SK-N-SH treated with all-trans-retinoic acid at 6 μM for 48 hours (cell line): ENCODE data around the gene PRPF8.
"Not testable (repeated sequence)": the region's sequence is repeated elsewhere in the genome, so short reads cannot be mapped to it uniquely, and the experiment has no call there.

Experiments used
- ATAC-seq: fragments of 200-7000 bp; cut with Tn5 transposase; 3 replicates; pipeline ENCODE4 v1.9.1; 2020; ENCODE audit warnings: mild to moderate bottlenecking, moderate library complexity
- ARNTL ChIP-seq: fragments of 450-650 bp; formaldehyde crosslinking; IDR thresholded peaks from 2 replicates; pipeline ENCODE4 v1.5.0; 2020; ENCODE audit warnings: low read depth, mild to moderate bottlenecking, moderate library complexity, borderline replicate concordance
- BACH2 ChIP-seq: fragments of 250-450 bp; sonication (Bioruptor Pico); IDR thresholded peaks from 2 replicates; pipeline ENCODE4 v1.9.0; 2021; ENCODE audit warnings: mild to moderate bottlenecking, borderline replicate concordance
- CREB5 ChIP-seq: fragments of 250-450 bp; sonication (Bioruptor Pico); IDR thresholded peaks from 2 replicates; pipeline ENCODE4 v1.5.1; 2020; ENCODE audit warnings: low read depth, mild to moderate bottlenecking, moderate library complexity
- CSDC2 ChIP-seq: fragments of 250-450 bp; sonication (Bioruptor Pico); IDR thresholded peaks from 2 replicates; pipeline ENCODE4 v1.5.0; 2020; ENCODE audit warnings: mild to moderate bottlenecking, moderate library complexity
- ESRRG ChIP-seq: fragments of 250-450 bp; sonication (Bioruptor Pico); IDR thresholded peaks from 2 replicates; pipeline ENCODE4 v1.6.1; 2021; ENCODE audit warnings: mild to moderate bottlenecking
- GLIS3 ChIP-seq: fragments of 250-450 bp; sonication (Bioruptor Pico); IDR thresholded peaks from 2 replicates; pipeline ENCODE4 v1.5.0; 2020; ENCODE audit warnings: mild to moderate bottlenecking, moderate library complexity
- ISL1 ChIP-seq: fragments of 250-450 bp; sonication (Bioruptor Pico); IDR thresholded peaks from 2 replicates; pipeline ENCODE4 v2.1.2; 2022; ENCODE audit warnings: mild to moderate bottlenecking, moderate library complexity
- OSR1 ChIP-seq: fragments of 250-450 bp; sonication (Bioruptor Pico); IDR thresholded peaks from 2 replicates; pipeline ENCODE4 v1.8.0; 2022; ENCODE audit warnings: moderate library complexity, mild to moderate bottlenecking, inconsistent platforms
- PATZ1 ChIP-seq: fragments of 250-450 bp; sonication (Bioruptor Pico); IDR thresholded peaks from 2 replicates; pipeline ENCODE4 v1.8.0; 2020; ENCODE audit warnings: mild to moderate bottlenecking, moderate library complexity, borderline replicate concordance
- POU6F1 ChIP-seq: fragments of 250-450 bp; sonication (Bioruptor Pico); IDR thresholded peaks from 2 replicates; pipeline ENCODE4 v1.8.0; 2021; ENCODE audit warnings: low read depth, mild to moderate bottlenecking, moderate library complexity, borderline replicate concordance
- PPARA ChIP-seq: fragments of 250-450 bp; sonication (Bioruptor Pico); IDR thresholded peaks from 2 replicates; pipeline ENCODE4 v1.5.0; 2020; ENCODE audit warnings: mild to moderate bottlenecking, borderline replicate concordance
- RARB ChIP-seq: fragments of 250-450 bp; sonication (Bioruptor Pico); IDR thresholded peaks from 2 replicates; pipeline ENCODE4 v1.8.0; 2021; ENCODE audit warnings: mild to moderate bottlenecking, moderate library complexity
- TCF4 ChIP-seq: fragments of 250-450 bp; sonication (Bioruptor Pico); IDR thresholded peaks from 2 replicates; pipeline ENCODE4 v1.8.0; 2021; ENCODE audit warnings: mild to moderate bottlenecking, moderate library complexity, borderline replicate concordance
- TOX ChIP-seq: fragments of 250-450 bp; sonication (Bioruptor Pico); IDR thresholded peaks from 2 replicates; pipeline ENCODE4 v1.8.0; 2021; ENCODE audit warnings: mild to moderate bottlenecking, moderate library complexity, borderline replicate concordance
- TSHZ2 ChIP-seq: fragments of 250-450 bp; sonication (Bioruptor Pico); IDR thresholded peaks from 2 replicates; pipeline ENCODE4 v1.5.0; 2020; ENCODE audit warnings: mild to moderate bottlenecking, moderate library complexity
- ZC3H10 ChIP-seq: fragments of 250-450 bp; sonication (Bioruptor Pico); IDR thresholded peaks from 2 replicates; pipeline ENCODE4 v1.5.1; 2021; ENCODE audit warnings: mild to moderate bottlenecking, moderate library complexity
- ZFP3 ChIP-seq: fragments of 250-450 bp; sonication (Bioruptor Pico); IDR thresholded peaks from 2 replicates; pipeline ENCODE4 v1.5.0; 2020; ENCODE audit warnings: mild to moderate bottlenecking, moderate library complexity
- ZFP30 ChIP-seq: fragments of 450-650 bp; formaldehyde crosslinking; IDR thresholded peaks from 2 replicates; pipeline ENCODE4 v1.5.0; 2022; ENCODE audit warnings: mild to moderate bottlenecking, moderate library complexity
- TF ChIP-seq, protein P1 (sequence below): fragments of 250-450 bp; sonication (Bioruptor Pico); IDR thresholded peaks from 2 replicates; pipeline ENCODE4 v1.5.1; 2021; ENCODE audit warnings: mild to moderate bottlenecking, moderate library complexity

The PRPF8 gene

GRCh38 chr17:1709971-1710806, 25.5 kb upstream of the PRPF8 start, which contains the start of gene TLCD2:
Gene TLCD2, minus strand, starts transcription at chr17:1710377. Its CDS starts 135 bp downstream, at chr17:1710242.
- peak; percentile 66 for ATAC-seq
- TF ChIP-seq GLIS3 (CRISPR knock-in tag) (0 out of 2 replicates have a peak, but pooled peaks have one; percentile 34), TCF4 (no peak), CREB5 (no peak), ESRRG (CRISPR knock-in tag) (0 out of 2 replicates have a peak, but pooled peaks have one; percentile 8), CSDC2 (CRISPR knock-in tag) (no peak), ISL1 (CRISPR knock-in tag) (no peak), POU6F1 (CRISPR knock-in tag) (0 out of 2 replicates have a peak, but pooled peaks have one; percentile 16)
- TF ChIP-seq, protein P1, sequence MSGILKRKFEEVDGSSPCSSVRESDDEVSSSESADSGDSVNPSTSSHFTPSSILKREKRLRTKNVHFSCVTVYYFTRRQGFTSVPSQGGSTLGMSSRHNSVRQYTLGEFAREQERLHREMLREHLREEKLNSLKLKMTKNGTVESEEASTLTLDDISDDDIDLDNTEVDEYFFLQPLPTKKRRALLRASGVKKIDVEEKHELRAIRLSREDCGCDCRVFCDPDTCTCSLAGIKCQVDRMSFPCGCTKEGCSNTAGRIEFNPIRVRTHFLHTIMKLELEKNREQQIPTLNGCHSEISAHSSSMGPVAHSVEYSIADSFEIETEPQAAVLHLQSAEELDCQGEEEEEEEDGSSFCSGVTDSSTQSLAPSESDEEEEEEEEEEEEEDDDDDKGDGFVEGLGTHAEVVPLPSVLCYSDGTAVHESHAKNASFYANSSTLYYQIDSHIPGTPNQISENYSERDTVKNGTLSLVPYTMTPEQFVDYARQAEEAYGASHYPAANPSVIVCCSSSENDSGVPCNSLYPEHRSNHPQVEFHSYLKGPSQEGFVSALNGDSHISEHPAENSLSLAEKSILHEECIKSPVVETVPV (CRISPR knock-in tag), result peak; percentile 72; the same call in 1 of the 2 replicates

- TF ChIP-seq CREB5, result no peak
- no peak for TF ChIP-seq CSDC2 (CRISPR knock-in tag)
- no peak for TF ChIP-seq POU6F1 (CRISPR knock-in tag)
- no peak for TF ChIP-seq TOX (CRISPR knock-in tag)
- no peak for TF ChIP-seq PATZ1
- no peak for TF ChIP-seq OSR1 (CRISPR knock-in tag)
- no peak for TF ChIP-seq BACH2 (CRISPR knock-in tag)
- TF ChIP-seq ISL1 (CRISPR knock-in tag), result no peak
- TF ChIP-seq ZC3H10 (CRISPR knock-in tag), result no peak
- TF ChIP-seq, protein P1 (CRISPR knock-in tag), result no peak
- TF ChIP-seq PPARA (CRISPR knock-in tag), result no peak
- no peak for TF ChIP-seq ESRRG (CRISPR knock-in tag)
- no peak for TF ChIP-seq ZFP30 (CRISPR knock-in tag)
- no peak for TF ChIP-seq TCF4
- no peak for TF ChIP-seq RARB (CRISPR knock-in tag)
- TF ChIP-seq ARNTL, result no peak
- no peak for TF ChIP-seq TSHZ2
- no peak for TF ChIP-seq ZFP3 (CRISPR knock-in tag)
- ATAC-seq, result peak; percentile 3
Observed at GRCh38 chr17:1709403-1709951, 24.8 kb upstream of the PRPF8 start.

DNA sequence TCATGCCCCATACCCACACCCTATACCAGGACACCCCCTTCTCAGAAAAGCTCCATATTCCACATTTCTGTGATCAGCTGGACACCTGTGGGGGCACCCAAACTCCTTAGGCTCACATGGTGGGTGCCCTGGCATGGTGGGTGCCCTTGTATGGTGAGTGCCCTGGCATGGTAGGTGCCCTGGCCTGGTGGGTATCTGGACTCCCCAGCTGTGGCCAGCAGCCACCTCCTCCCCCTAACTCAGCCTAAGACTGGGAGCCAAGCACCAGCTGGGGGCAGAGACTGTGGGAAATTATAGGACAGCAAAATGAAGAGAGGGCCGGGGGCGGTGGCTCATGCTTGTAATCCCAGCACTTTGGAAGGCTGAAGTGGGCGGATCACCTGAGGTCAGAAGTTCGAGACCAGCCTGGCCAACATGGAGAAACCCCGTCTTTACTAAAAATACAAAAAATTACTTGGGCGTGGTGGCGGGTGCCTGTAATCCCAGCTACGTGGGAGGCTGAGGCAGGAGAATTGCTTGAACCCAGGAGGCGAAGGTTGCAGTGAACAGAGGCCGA, 24.2 kb upstream of the PRPF8 start:
- not testable (repeated sequence) for ATAC-seq
